Ascending aorta (tissue), 2 donors: ENCODE data around the gene SPR. TPM values are rescaled to one million over a fixed set of nuclear protein-coding genes. Genes with fewer than 3 reads are reported as not detected.

Source experiments
- DNase-seq, 2 donors: peaks; one replicate each; pipeline ENCODE4 v3.0.0-alpha.2; 2019; ENCODE audit warnings: low spot score in 2 of 2
- H3K27ac ChIP-seq, 2 donors: fragments of 200-600 bp; sonication (generic); one replicate each; pipeline ENCODE4 v1.5.1; 2016 to 2017; ENCODE audit warnings: mild to moderate bottlenecking in 1 of 2
- H3K27me3 ChIP-seq: fragments of 200-600 bp; sonication (generic); one replicate; pipeline ENCODE4 v1.5.1; 2017
- H3K36me3 ChIP-seq, 2 donors: fragments of 200-600 bp; sonication (generic); one replicate each; pipeline ENCODE4 v1.5.1; 2016
- H3K4me1 ChIP-seq, 2 donors: fragments of 200-600 bp; sonication (generic); one replicate each; pipeline ENCODE4 v1.5.1; 2016 to 2017; ENCODE audit warnings: mild to moderate bottlenecking in 1 of 2
- H3K4me3 ChIP-seq, 2 donors: fragments of 200-600 bp; sonication (generic); one replicate each; pipeline ENCODE4 v1.5.1; 2016 to 2017; ENCODE audit warnings: mild to moderate bottlenecking in 1 of 2
- H3K9me3 ChIP-seq, 2 donors: fragments of 200-600 bp; sonication (generic); one replicate each; pipeline ENCODE4 v1.5.1; 2016
- intact Hi-C: fragments of 100-400 bp; cut with DNase I; formaldehyde crosslinking; loops from one replicate; pipeline ENCODE4 v1.15.1; 2023
- total RNA-seq: library from RNA; depleted of rRNA; stranded (reverse); fragments of >200 nt; gene quantifications from one replicate; pipeline ENCODE4 v1.1.0, GENCODE V29; 2016
- TF ChIP-seq, protein P1 (sequence below), 3 experiments: fragments of 200-600 bp in 2 of 3; fragments of 450-650 bp in 1 of 3; sonication (generic) in 2 of 3; IDR thresholded peaks; one replicate each; pipeline ENCODE4 v1.5.1; 2016 to 2019; ENCODE audit warnings: antibody characterized with exemption in 3 of 3, mild to moderate bottlenecking in 1 of 3, moderate library complexity in 1 of 3

The SPR gene
- total RNA-seq, 1 donor from 2014 or later: 68.3 TPM

DNA sequence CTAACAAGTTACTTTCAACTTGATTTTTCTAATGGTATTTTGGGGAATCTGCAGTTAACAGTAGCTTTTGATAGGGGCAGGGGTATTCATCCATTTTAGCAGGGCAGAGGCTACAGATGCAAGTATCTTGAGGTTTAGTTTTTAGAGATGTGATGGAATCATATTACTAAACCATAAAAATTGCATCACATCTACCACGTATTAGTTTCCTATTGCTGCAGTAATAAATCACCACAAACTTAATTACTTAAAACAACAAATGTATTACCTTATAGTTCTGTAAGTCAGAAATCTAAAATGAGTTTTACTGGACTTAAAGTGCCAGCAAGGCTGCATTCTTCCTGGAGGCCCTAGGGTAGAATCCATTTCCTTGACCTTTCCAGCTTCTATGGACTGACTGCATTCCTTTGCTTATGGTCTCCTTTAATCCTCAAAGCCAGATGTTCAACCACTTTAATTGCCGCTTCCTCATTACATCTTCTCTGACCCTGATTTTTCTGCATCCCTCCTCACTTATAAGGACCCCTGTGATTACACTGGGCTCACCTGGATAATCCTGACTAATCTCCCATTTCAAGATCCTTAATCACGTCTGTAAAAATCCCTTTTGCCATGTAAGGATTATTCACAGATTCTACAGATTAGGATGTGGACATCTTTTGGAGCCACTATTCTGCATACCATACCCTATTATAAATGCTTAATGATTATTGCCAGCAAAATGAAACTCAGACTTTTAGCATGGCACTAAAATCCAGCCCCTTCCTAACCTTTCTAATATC, 39.5 kb upstream of the SPR start:
- no peaks in the 10 kb centered on the region for H3K9me3 ChIP-seq
- DNase-seq: no peak
- TF ChIP-seq, protein P1, sequence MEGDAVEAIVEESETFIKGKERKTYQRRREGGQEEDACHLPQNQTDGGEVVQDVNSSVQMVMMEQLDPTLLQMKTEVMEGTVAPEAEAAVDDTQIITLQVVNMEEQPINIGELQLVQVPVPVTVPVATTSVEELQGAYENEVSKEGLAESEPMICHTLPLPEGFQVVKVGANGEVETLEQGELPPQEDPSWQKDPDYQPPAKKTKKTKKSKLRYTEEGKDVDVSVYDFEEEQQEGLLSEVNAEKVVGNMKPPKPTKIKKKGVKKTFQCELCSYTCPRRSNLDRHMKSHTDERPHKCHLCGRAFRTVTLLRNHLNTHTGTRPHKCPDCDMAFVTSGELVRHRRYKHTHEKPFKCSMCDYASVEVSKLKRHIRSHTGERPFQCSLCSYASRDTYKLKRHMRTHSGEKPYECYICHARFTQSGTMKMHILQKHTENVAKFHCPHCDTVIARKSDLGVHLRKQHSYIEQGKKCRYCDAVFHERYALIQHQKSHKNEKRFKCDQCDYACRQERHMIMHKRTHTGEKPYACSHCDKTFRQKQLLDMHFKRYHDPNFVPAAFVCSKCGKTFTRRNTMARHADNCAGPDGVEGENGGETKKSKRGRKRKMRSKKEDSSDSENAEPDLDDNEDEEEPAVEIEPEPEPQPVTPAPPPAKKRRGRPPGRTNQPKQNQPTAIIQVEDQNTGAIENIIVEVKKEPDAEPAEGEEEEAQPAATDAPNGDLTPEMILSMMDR (IDR thresholded peaks at IDR 0.05): no peak
- intact Hi-C loops: no loop called here
- H3K4me1 ChIP-seq: no peaks in the 10 kb centered on the region
- no peak overlapping the region for H3K4me3 ChIP-seq
- H3K27ac ChIP-seq: no peak overlapping the region
- H3K27me3 ChIP-seq: no peaks in the 10 kb centered on the region
- H3K36me3 ChIP-seq: no peaks in the 10 kb centered on the region

DNA sequence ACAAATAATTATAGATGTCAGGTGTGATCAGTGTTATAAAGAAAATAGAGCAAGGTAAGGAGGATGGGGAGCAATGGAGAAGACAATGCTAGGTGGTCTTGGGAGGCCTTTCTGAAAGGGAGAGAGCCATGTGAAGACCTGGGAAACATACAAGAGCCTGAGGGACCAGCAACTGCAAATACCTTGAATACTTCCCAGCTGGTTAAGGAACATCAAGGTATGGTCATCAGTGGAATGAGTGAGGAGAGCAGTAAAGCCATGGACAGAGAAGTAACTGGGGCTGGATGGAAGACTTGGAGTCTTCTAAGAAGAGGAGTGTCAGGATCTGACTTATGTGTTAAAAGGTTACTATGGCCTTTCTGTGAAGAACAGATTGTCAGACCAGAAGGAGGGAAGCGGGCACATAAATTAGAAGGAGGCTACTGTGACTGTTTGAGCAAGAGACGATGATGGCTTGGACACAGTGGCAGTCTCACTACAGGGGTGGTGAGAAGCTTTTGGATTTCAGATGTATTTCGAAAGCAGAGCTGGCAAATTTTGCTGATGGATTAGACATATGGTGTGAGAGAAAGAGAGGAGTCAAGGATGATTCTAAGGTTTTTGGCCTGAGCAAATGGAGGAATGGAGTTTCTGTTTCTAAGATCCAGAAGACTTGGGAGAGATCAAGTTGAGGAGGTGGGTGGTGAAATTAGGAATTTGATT, 38.6 kb upstream of the SPR start:
- no peak for DNase-seq
- no peaks in the 10 kb centered on the region for H3K4me1 ChIP-seq
- H3K4me3 ChIP-seq: no peak overlapping the region
- H3K9me3 ChIP-seq: no peaks in the 10 kb centered on the region
- H3K36me3 ChIP-seq: no peaks in the 10 kb centered on the region
- no peak overlapping the region for H3K27ac ChIP-seq
- TF ChIP-seq, protein P1 (IDR thresholded peaks at IDR 0.05): no peak
- no peaks in the 10 kb centered on the region for H3K27me3 ChIP-seq
- intact Hi-C loops: no loop called here

DNA sequence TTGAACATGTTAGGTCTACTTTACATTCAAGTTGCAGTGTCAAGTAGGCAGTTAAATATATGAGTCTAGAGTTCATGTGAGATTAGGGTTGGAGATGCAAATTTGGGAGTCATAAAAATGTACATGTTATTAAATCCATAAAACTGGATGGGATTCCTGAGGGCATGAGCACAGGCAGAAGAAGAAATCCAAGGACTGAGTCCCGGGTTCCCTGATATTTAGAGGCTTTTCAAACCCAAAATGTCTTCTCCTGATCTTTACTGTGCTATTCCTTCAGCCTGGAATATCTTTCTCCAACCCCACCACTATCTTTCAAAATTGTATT, 38.1 kb upstream of the SPR start:
- intact Hi-C loops: no loop called here
- Histone ChIP-seq H3K27ac (no peak overlapping the region), H3K9me3 (no peaks in the 10 kb centered on the region), H3K4me3 (no peak overlapping the region), H3K27me3 (no peaks in the 10 kb centered on the region), H3K4me1 (no peaks in the 10 kb centered on the region), H3K36me3 (no peaks in the 10 kb centered on the region)
- TF ChIP-seq, protein P1 (IDR thresholded peaks at IDR 0.05): no peak
- DNase-seq: no peak

DNA sequence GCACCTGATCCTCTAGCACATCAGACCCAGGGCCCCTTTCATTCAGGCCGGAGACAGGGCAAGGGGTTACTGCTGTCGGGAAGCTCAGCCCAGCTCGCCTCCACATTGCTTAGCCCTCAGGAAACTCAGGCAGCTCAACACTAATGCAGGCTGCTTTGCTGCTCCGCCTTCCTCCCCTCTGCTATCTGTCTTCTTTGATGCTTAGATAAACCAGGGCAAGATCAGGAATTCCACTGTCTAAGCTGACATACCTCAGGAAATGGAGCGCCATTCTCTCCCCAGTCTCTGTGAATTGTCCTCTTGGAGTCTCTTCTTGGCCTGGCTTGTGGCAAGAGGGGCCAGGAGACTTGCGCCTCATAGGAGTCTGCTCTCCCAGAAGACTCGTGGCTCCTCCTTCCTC, 35.9 kb upstream of the SPR start:
- Histone ChIP-seq H3K4me3 (no peak overlapping the region), H3K9me3 (no peaks in the 10 kb centered on the region), H3K4me1 (no peaks in the 10 kb centered on the region), H3K27ac (no peak overlapping the region), H3K27me3 (no peaks in the 10 kb centered on the region), H3K36me3 (no peaks in the 10 kb centered on the region)
- DNase-seq: no peak
- intact Hi-C loops: no loop called here
- TF ChIP-seq, protein P1 (IDR thresholded peaks at IDR 0.05): no peak

DNA sequence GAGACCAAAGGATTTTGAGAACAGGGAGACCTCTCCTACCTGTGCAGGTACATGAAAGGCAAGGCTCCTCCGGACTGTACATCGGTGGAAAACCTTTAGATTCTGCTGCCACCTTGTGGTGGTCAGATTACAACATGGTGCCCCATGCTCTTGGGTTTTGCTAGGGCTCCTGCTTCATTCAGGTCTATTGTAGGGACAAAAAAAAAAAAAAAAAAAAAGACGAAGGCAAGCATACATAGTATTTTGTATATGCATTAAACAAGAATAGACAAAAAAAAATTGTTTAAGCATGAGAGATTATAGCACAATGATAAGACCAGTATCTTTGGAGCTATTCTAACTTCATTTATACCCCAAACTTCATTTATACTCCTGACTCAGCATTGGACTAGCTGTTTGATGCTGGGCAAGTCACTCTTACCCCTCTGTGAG, 27.4 kb upstream of the SPR start:
- Histone ChIP-seq H3K9me3 (no peaks in the 10 kb centered on the region), H3K27ac (no peak overlapping the region), H3K4me3 (no peak overlapping the region), H3K36me3 (no peaks in the 10 kb centered on the region), H3K4me1 (peaks cover 0 to 8% of the 10 kb centered on the region in 2 donors), H3K27me3 (no peaks in the 10 kb centered on the region)
- intact Hi-C loops: loop anchor here (5.0 kb wide), 1 partner anchor 33 kb away; the partner anchor contains the start of gene EXOC6B
- peak in 1 of 2 donors; percentile 65 for DNase-seq
- TF ChIP-seq, protein P1 (IDR thresholded peaks at IDR 0.05): peak; percentile 30 to 58 (median 50)
